ENCODE measurements around the gene PRKACA.

PRKACA gene

GRCh38 chr19:14117668-14118164, at the start of gene PRKACA:
Gene PRKACA (minus strand): TSS chr19:14117762. CDS start chr19:14117547, 215 bp downstream.
- DNase-seq = peak; percentile 97 to 98

- no peak for DNase-seq
Measured at GRCh38 chr19:14166999-14167575, 49.5 kb upstream of the PRKACA start.

GRCh38 chr19:14165990-14166830, 48.6 kb upstream of the PRKACA start:
- no peak for DNase-seq

GRCh38 chr19:14164724-14165493, 47.3 kb upstream of the PRKACA start:
- DNase-seq = no peak

- no peak for DNase-seq
Measured at GRCh38 chr19:14164082-14164481, 46.5 kb upstream of the PRKACA start.

GRCh38 chr19:14162871-14163297, 45.3 kb upstream of the PRKACA start:
- no peak for DNase-seq

GRCh38 chr19:14161305-14161704, 43.7 kb upstream of the PRKACA start:
- no peak for DNase-seq

- DNase-seq = no peak
Measured at GRCh38 chr19:14160017-14160703, 42.6 kb upstream of the PRKACA start.

GRCh38 chr19:14159059-14159458, 41.5 kb upstream of the PRKACA start:
- DNase-seq = no peak

- DNase-seq = no peak
Measured at GRCh38 chr19:14158276-14159023, 40.9 kb upstream of the PRKACA start.

GRCh38 chr19:14156971-14157717, 39.6 kb upstream of the PRKACA start:
- no peak for DNase-seq

- no peak for DNase-seq
Measured at GRCh38 chr19:14156122-14156521, 38.6 kb upstream of the PRKACA start.

GRCh38 chr19:14155371-14155770, 37.8 kb upstream of the PRKACA start:
- DNase-seq = no peak

GRCh38 chr19:14152713-14153112, 35.2 kb upstream of the PRKACA start:
- DNase-seq = no peak

GRCh38 chr19:14150770-14151661, 33.5 kb upstream of the PRKACA start:
- no peak for DNase-seq

GRCh38 chr19:14150041-14150769, 32.6 kb upstream of the PRKACA start:
- DNase-seq = no peak

- DNase-seq = peak; percentile 35 to 40
Measured at GRCh38 chr19:14149509-14149994, 32.0 kb upstream of the PRKACA start.

GRCh38 chr19:14148751-14149410, 31.3 kb upstream of the PRKACA start:
- no peak for DNase-seq
